ENCODE measurements around the gene MYBPH.

GRCh38 chr1:203120325-203121153, 55.1 kb downstream of the MYBPH start:
- TF ChIP-seq, protein P1, sequence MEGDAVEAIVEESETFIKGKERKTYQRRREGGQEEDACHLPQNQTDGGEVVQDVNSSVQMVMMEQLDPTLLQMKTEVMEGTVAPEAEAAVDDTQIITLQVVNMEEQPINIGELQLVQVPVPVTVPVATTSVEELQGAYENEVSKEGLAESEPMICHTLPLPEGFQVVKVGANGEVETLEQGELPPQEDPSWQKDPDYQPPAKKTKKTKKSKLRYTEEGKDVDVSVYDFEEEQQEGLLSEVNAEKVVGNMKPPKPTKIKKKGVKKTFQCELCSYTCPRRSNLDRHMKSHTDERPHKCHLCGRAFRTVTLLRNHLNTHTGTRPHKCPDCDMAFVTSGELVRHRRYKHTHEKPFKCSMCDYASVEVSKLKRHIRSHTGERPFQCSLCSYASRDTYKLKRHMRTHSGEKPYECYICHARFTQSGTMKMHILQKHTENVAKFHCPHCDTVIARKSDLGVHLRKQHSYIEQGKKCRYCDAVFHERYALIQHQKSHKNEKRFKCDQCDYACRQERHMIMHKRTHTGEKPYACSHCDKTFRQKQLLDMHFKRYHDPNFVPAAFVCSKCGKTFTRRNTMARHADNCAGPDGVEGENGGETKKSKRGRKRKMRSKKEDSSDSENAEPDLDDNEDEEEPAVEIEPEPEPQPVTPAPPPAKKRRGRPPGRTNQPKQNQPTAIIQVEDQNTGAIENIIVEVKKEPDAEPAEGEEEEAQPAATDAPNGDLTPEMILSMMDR (IDR thresholded peaks at IDR 0.05) = no peak
- no peak for TF ChIP-seq ZFX (IDR thresholded peaks at IDR 0.05; ENCODE audit: borderline replicate concordance)
